ENCODE measurements around the gene CNEP1R1.

DNA sequence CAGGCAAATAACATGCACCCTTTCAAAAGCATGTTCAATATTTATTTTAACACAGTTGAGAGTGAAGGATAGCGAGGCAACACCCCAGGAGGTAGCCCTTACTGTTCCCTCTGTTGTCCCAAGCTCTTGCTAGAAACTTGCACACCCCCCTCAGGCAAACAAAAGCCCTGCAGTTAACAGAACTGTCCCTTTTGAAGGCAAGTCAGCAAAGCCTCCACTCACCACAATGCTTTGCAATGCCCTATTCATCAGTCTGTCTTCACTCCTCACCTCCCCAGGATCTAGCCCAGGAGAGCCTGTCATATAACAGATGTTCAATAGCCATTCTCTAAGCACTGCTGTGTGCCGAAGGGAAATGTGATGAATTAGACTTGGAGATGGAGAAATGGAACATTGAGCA is 3.5 kb upstream of the CNEP1R1 start:
- no peak for TF ChIP-seq POLR2A (IDR thresholded peaks at IDR 0.05)
- TF ChIP-seq, protein P1, sequence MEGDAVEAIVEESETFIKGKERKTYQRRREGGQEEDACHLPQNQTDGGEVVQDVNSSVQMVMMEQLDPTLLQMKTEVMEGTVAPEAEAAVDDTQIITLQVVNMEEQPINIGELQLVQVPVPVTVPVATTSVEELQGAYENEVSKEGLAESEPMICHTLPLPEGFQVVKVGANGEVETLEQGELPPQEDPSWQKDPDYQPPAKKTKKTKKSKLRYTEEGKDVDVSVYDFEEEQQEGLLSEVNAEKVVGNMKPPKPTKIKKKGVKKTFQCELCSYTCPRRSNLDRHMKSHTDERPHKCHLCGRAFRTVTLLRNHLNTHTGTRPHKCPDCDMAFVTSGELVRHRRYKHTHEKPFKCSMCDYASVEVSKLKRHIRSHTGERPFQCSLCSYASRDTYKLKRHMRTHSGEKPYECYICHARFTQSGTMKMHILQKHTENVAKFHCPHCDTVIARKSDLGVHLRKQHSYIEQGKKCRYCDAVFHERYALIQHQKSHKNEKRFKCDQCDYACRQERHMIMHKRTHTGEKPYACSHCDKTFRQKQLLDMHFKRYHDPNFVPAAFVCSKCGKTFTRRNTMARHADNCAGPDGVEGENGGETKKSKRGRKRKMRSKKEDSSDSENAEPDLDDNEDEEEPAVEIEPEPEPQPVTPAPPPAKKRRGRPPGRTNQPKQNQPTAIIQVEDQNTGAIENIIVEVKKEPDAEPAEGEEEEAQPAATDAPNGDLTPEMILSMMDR (IDR thresholded peaks at IDR 0.05) = no peak
